Activated T-helper 1 cell treated with anti-CD3 and anti-CD28 coated beads, Interleukin-12 subunit alpha, Interleukin-12 subunit beta, Interleukin-2, Interleukin-4 antibody, amounts not matched to agents 30 ng/mL and 10 ng/mL and 1 ng/mL, durations not matched to agents 14 hours and 24 hours and 36 hours (primary cell): ENCODE data around the gene PANK4. TPM values are rescaled to one million over a fixed set of nuclear protein-coding genes. Genes with fewer than 3 reads are reported as not detected.

Source experiments
- DNase-seq: peaks from one replicate; pipeline ENCODE4 v3.0.0; 2021; ENCODE audit warnings: low spot score
- H3K27ac Mint-ChIP-seq: one replicate; pipeline ENCODE4 v1.8.0; 2021; ENCODE audit warnings: mild to moderate bottlenecking, mixed read lengths
- H3K27me3 Mint-ChIP-seq: one replicate; pipeline ENCODE4 v1.8.0; 2022; ENCODE audit warnings: mild to moderate bottlenecking, moderate library complexity, mixed read lengths; ENCODE audit not compliant: insufficient read depth
- H3K36me3 Mint-ChIP-seq: one replicate; pipeline ENCODE4 v1.8.0; 2021; ENCODE audit warnings: low read depth, mixed read lengths
- H3K4me1 Mint-ChIP-seq: one replicate; pipeline ENCODE4 v1.8.0; 2021; ENCODE audit warnings: low read depth, mixed read lengths
- H3K4me3 Mint-ChIP-seq: one replicate; pipeline ENCODE4 v1.8.0; 2021; ENCODE audit warnings: mild to moderate bottlenecking, moderate library complexity, mixed read lengths
- H3K9me3 Mint-ChIP-seq: one replicate; pipeline ENCODE4 v1.8.0; 2021; ENCODE audit warnings: mixed read lengths
- intact Hi-C: fragments of 100-400 bp; cut with micrococcal nuclease; formaldehyde crosslinking; loops from one replicate; pipeline ENCODE4 v1.15.1; 2024
- total RNA-seq: library from RNA; stranded (reverse); gene quantifications from 2 replicates; pipeline ENCODE4 v1.2.3, GENCODE V29; 2022

The PANK4 gene
- total RNA-seq, 1 donor from 2014 or later = 65.6 TPM

GRCh38 chr1:2528016-2528415 is 1.6 kb upstream of the PANK4 start:
- no peak for DNase-seq
- Mint-ChIP-seq H3K9me3 (no peaks in the 10 kb centered on the region), H3K27me3 (peaks cover 22% of the 10 kb centered on the region), H3K4me3 (no peak overlapping the region), H3K4me1 (peaks cover 30% of the 10 kb centered on the region), H3K27ac (no peak overlapping the region), H3K36me3 (no peaks in the 10 kb centered on the region)
- intact Hi-C loops = loop anchor here (10.0 kb wide), 3 partner anchors 233 to 393 kb away; no protein-coding TSS in a partner anchor

DNA sequence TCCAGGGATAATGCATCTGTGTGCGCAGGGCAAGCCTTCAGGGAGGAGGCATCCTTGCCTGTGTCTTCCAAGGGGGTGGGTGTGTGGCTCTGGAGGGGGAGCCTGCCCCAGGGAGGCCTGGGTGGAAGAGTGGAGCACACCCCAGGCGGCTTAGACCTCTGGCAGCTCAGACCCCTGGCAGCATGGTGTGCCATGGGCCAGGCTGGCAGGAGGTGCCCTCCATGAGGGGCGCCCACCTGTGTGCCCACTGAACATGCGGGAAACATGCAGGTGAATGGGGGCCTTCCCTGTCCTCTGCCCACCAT is 1.1 kb upstream of the PANK4 start:
- no peak overlapping the region for H3K27ac Mint-ChIP-seq
- H3K27me3 Mint-ChIP-seq = peaks cover 19% of the 10 kb centered on the region
- peaks cover 35% of the 10 kb centered on the region for H3K4me1 Mint-ChIP-seq
- DNase-seq = no peak
- intact Hi-C loops = loop anchor here (2.0 to 10.0 kb wide), 4 partner anchors 233 to 393 kb away; no protein-coding TSS in a partner anchor
- no peaks in the 10 kb centered on the region for H3K36me3 Mint-ChIP-seq
- no peaks in the 10 kb centered on the region for H3K9me3 Mint-ChIP-seq
- H3K4me3 Mint-ChIP-seq = no peak overlapping the region

- DNase-seq = peak; percentile 41
- H3K27me3 Mint-ChIP-seq = peaks cover 19% of the 10 kb centered on the region
- H3K4me3 Mint-ChIP-seq = peak overlapping the region; percentile 48
- peak overlapping the region; percentile 50 for H3K27ac Mint-ChIP-seq
- no peaks in the 10 kb centered on the region for H3K9me3 Mint-ChIP-seq
- H3K36me3 Mint-ChIP-seq = no peaks in the 10 kb centered on the region
- intact Hi-C loops = loop anchor here (1.0 to 10.0 kb wide), 10 partner anchors 20 to 392 kb away; partner anchors contain the start of genes MORN1, PEX10, PRXL2B and RER1
- peaks cover 38% of the 10 kb centered on the region for H3K4me1 Mint-ChIP-seq
These were observed 594 bp upstream of the PANK4 start for GRCh38 chr1:2526824-2527555.

DNA sequence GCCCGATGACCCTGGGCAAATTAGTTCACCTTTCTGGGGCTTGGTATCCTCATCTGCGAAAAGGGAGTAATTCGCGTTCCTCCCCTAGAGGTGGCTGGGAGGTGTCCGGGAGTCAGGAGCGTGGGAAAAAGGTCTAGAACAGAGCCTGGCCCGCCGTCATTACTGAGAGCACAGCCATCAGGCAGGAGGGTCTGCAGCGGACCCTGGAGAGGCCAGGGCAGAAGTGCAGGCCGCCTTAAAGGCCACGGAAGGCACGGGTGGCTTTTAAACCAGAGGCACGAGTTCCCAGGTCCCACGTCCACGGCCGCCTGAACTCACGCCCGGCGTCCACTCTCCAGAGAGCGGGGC is 850 bp downstream of the PANK4 start:
- Mint-ChIP-seq H3K27me3 (peaks cover 11% of the 10 kb centered on the region), H3K36me3 (peaks cover 6% of the 10 kb centered on the region), H3K27ac (peak overlapping the region; percentile 93), H3K4me3 (peak overlapping the region; percentile 94), H3K4me1 (peaks cover 38% of the 10 kb centered on the region), H3K9me3 (no peaks in the 10 kb centered on the region)
- no peak for DNase-seq
- intact Hi-C loops = loop anchor here (10.0 kb wide), 3 partner anchors 231 to 391 kb away; no protein-coding TSS in a partner anchor

- Mint-ChIP-seq H3K4me1 (peaks cover 38% of the 10 kb centered on the region), H3K36me3 (peaks cover 8% of the 10 kb centered on the region), H3K27ac (peak overlapping the region; percentile 93), H3K27me3 (peaks cover 11% of the 10 kb centered on the region), H3K9me3 (no peaks in the 10 kb centered on the region), H3K4me3 (peak overlapping the region; percentile 94)
- DNase-seq = peak; percentile 53
- intact Hi-C loops = loop anchor here (10.0 kb wide), 3 partner anchors 229 to 389 kb away; no protein-coding TSS in a partner anchor
These were observed 2.3 kb downstream of the PANK4 start for GRCh38 chr1:2523891-2524609.

GRCh38 chr1:2523191-2523890 is 3.1 kb downstream of the PANK4 start:
- no peak for DNase-seq
- H3K36me3 Mint-ChIP-seq = peaks cover 14% of the 10 kb centered on the region
- peak overlapping the region; percentile 94 for H3K4me3 Mint-ChIP-seq
- H3K27ac Mint-ChIP-seq = peak overlapping the region; percentile 93
- H3K4me1 Mint-ChIP-seq = peaks cover 38% of the 10 kb centered on the region
- H3K9me3 Mint-ChIP-seq = no peaks in the 10 kb centered on the region
- H3K27me3 Mint-ChIP-seq = peaks cover 5% of the 10 kb centered on the region
- intact Hi-C loops = loop anchor here (10.0 kb wide), 3 partner anchors 229 to 389 kb away; no protein-coding TSS in a partner anchor

DNA sequence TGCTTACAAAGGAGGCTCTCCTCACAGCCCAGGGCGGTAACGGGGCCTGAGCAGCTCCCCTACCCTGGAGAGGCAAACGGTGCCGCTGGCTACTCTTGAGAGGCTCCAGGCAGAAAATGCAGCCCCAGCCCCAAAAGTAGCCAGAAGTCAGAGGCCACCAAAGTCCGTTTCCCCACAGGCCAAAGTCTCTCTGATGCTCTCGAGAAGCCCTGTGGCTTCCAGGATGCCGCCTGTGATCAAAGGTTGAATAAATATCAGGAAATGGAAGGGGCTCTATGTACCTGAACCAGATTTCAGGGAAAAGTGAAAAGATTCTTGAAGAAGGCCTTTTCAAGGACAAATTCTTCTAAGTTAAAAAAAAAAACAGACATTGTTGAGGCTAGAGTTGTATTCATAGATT is 4.2 kb downstream of the PANK4 start:
- Mint-ChIP-seq H3K27ac (peak overlapping the region; percentile 93), H3K9me3 (no peaks in the 10 kb centered on the region), H3K36me3 (peaks cover 16% of the 10 kb centered on the region), H3K27me3 (peaks cover 5% of the 10 kb centered on the region), H3K4me3 (no peak overlapping the region), H3K4me1 (peaks cover 37% of the 10 kb centered on the region)
- no peak for DNase-seq
- intact Hi-C loops = loop anchor here (10.0 kb wide), 3 partner anchors 227 to 387 kb away; no protein-coding TSS in a partner anchor

- Mint-ChIP-seq H3K4me1 (peaks cover 31% of the 10 kb centered on the region), H3K27ac (no peak overlapping the region), H3K36me3 (peaks cover 18% of the 10 kb centered on the region), H3K9me3 (no peaks in the 10 kb centered on the region), H3K27me3 (peaks cover 1% of the 10 kb centered on the region), H3K4me3 (no peak overlapping the region)
- no peak for DNase-seq
- intact Hi-C loops = loop anchor here (10.0 kb wide), 3 partner anchors 226 to 386 kb away; no protein-coding TSS in a partner anchor
These were observed 5.6 kb downstream of the PANK4 start for GRCh38 chr1:2520806-2521205.

DNA sequence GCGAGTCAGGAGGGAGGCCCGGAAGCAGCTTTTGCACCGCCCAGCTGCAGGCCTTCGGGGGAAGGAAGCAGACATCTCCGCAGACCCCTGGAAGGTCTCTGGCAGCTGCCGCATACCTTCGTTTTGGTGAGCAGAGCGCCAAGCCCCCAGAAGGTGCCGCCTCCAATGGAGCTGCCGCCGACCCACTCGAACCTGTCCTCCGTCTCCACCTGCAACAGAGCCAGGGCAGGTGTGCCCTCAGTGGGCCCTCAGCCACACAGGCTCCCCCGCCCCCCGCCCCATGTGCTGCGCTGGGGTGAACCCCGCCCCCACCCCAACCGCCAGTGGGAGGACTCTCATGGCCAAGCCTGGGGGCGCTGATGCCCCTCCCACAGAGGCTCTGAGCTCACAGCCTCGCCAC is 6.2 kb downstream of the PANK4 start:
- Mint-ChIP-seq H3K4me3 (no peak overlapping the region), H3K9me3 (no peaks in the 10 kb centered on the region), H3K27ac (no peak overlapping the region), H3K36me3 (peaks cover 18% of the 10 kb centered on the region), H3K27me3 (peaks cover 1% of the 10 kb centered on the region), H3K4me1 (peaks cover 30% of the 10 kb centered on the region)
- intact Hi-C loops = loop anchor here (10.0 kb wide), 3 partner anchors 225 to 385 kb away; no protein-coding TSS in a partner anchor
- DNase-seq = no peak

DNA sequence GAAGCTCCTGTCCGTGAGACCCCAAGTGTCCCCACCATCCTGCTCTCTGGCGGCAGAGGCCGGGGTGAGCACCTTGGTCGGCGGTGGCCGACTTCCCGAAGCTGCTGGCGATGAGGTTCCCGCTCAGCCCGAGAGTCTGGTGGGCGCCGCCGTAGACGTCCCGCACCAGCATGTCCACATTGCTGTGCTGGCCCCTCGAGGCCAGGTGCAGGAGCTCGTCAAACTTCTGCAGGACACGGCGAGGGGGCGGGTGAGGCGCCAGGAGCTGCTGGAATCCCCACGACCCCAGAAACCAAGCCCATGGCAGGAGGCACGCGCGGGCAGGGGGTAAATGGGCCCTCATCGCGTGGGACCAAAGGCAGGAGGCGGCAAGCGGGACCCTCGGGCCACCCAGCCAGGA is 6.7 kb downstream of the PANK4 start:
- DNase-seq = no peak
- peaks cover 18% of the 10 kb centered on the region for H3K36me3 Mint-ChIP-seq
- no peak overlapping the region for H3K4me3 Mint-ChIP-seq
- H3K27me3 Mint-ChIP-seq = peaks cover 1% of the 10 kb centered on the region
- intact Hi-C loops = loop anchor here (10.0 kb wide), 3 partner anchors 225 to 385 kb away; no protein-coding TSS in a partner anchor
- H3K27ac Mint-ChIP-seq = no peak overlapping the region
- no peaks in the 10 kb centered on the region for H3K9me3 Mint-ChIP-seq
- peaks cover 25% of the 10 kb centered on the region for H3K4me1 Mint-ChIP-seq

DNA sequence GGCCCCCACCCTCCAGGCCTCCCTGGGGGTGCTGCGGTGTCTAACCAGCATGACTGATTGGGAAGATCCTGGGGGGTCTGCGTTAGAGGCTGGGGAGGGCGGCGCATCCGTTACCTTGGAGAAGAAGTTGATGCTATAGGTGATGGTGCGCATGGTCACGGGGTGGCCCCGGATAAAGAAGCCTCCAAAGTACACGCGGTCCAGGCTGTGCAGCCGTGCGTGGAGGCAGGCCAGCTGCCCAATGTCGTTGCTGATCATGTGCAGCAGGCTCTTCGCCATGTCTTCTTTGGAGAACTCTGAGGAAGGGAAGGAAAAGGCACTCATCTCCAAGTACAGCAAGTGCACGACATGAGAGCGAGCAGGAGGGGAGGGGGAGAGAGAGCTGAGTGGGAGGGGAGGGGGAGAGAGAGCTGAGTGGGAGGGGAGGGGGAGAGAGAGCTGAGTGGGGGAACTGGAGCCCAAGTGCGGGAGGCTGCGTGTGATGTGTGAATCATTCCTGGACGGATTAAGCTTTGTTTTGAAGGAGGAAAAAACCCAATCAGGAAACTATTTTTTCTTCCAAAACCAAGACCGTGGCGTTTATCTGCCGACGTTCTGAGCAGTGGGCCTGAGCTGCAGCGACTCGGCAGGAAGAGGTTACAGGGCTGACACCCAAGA is 7.2 kb downstream of the PANK4 start:
- peaks cover 18% of the 10 kb centered on the region for H3K36me3 Mint-ChIP-seq
- peaks cover 19% of the 10 kb centered on the region for H3K4me1 Mint-ChIP-seq
- intact Hi-C loops = no loop called here
- H3K9me3 Mint-ChIP-seq = no peaks in the 10 kb centered on the region
- peaks cover 1% of the 10 kb centered on the region for H3K27me3 Mint-ChIP-seq
- no peak overlapping the region for H3K27ac Mint-ChIP-seq
- DNase-seq = no peak
- H3K4me3 Mint-ChIP-seq = no peak overlapping the region

DNA sequence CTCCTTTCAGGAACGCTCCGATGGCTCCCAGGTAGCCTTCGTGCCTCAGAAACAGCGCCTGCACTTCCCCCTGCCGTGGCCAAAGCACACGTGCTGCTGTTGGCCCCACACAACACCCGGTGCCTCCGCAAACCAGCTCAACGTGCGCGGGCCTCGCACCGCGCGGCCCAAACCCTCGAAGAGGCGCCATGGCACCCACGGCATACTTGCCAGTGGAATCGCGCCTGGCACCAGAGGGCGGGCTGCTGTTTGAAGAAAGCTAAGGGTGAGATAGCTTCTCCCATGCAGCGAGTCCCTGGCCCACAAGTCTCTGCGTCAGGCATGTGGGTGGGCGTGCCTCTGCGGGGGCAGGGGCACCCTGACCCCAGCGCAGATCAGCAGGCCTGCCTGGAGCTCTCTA is 7.9 kb downstream of the PANK4 start:
- Mint-ChIP-seq H3K9me3 (no peaks in the 10 kb centered on the region), H3K4me3 (no peak overlapping the region), H3K36me3 (peaks cover 18% of the 10 kb centered on the region), H3K4me1 (peaks cover 13% of the 10 kb centered on the region), H3K27me3 (peaks cover 1% of the 10 kb centered on the region), H3K27ac (no peak overlapping the region)
- no peak for DNase-seq
- intact Hi-C loops = no loop called here
